NT2/D1 (cell line): ENCODE results near the gene PALD1.

Experiments
- DNase-seq: peaks from one replicate; pipeline ENCODE4 v3.0.0-alpha.2; 2011; ENCODE audit warnings: low read depth, low spot score
- H3K27me3 ChIP-seq: 2 replicates; pipeline ENCODE4 v1.6.0; 2011; ENCODE audit warnings: mild to moderate bottlenecking; ENCODE audit not compliant: insufficient read length, insufficient read depth
- H3K36me3 ChIP-seq: 2 replicates; pipeline ENCODE4 v1.6.1; 2011; ENCODE audit warnings: mild to moderate bottlenecking, low read length, mixed read lengths; ENCODE audit not compliant: insufficient read depth, insufficient read length
- H3K4me1 ChIP-seq: 2 replicates; pipeline ENCODE4 v1.5.1; 2011; ENCODE audit not compliant: insufficient read depth, insufficient read length
- H3K4me3 ChIP-seq: 2 replicates; pipeline ENCODE4 v1.5.1; 2011; ENCODE audit warnings: low read depth; ENCODE audit not compliant: insufficient read length
- H3K9ac ChIP-seq: 2 replicates; pipeline ENCODE4 v1.6.0; 2011; ENCODE audit warnings: low read depth; ENCODE audit not compliant: insufficient read length
- H3K9me3 ChIP-seq: 2 replicates; pipeline ENCODE4 v1.5.1; 2011; ENCODE audit warnings: mild to moderate bottlenecking, low read length; ENCODE audit not compliant: insufficient read depth
- SUZ12 ChIP-seq: IDR thresholded peaks from 2 replicates; pipeline ENCODE4 v1.6.1; 2011; ENCODE audit not compliant: insufficient read length, insufficient read depth; ENCODE audit errors: extremely low read depth
- YY1 ChIP-seq: IDR thresholded peaks from 2 replicates; pipeline ENCODE4 v1.6.1; 2011; ENCODE audit not compliant: insufficient read length, insufficient read depth
- ZNF274 ChIP-seq: IDR thresholded peaks from 2 replicates; pipeline ENCODE4 v1.6.1; 2011; ENCODE audit warnings: mild to moderate bottlenecking, low read depth, low read length

The PALD1 gene

DNA sequence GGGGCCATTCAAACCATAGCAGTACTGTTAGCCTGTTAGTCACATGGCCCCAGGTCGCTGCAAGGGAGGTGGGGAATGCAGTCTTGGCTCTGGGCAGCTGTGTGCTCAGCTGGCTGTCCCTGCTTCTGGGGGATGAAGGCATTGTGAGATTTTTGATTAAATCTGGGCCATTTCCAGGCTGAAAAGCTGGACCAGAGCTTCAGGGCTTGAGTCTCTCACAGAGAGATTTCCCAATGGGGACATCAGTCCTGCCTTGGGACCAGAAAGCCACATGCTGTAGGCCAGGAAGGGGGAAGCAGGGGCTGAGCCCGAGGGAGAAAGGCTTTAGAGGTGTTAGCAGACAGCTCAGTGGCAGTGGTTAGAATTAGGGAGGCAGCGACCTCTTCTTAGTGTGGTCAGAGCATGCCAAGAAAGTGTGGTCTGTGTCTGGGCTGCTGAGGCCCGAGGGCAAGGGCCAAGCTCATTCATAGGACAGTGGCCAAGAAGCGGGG is 33.6 kb downstream of the PALD1 start:
- no peaks in the 10 kb centered on the region for H3K9me3 ChIP-seq
- peaks cover 6% of the 10 kb centered on the region for H3K4me1 ChIP-seq
- no peak overlapping the region for H3K4me3 ChIP-seq
- DNase-seq = no peak
- peaks cover 2% of the 10 kb centered on the region for H3K36me3 ChIP-seq
- H3K9ac ChIP-seq = peak overlapping the region; percentile 16
- TF ChIP-seq ZNF274 = no peak
- no peak for TF ChIP-seq SUZ12
- no peak for TF ChIP-seq YY1
- H3K27me3 ChIP-seq = no peaks in the 10 kb centered on the region

DNA sequence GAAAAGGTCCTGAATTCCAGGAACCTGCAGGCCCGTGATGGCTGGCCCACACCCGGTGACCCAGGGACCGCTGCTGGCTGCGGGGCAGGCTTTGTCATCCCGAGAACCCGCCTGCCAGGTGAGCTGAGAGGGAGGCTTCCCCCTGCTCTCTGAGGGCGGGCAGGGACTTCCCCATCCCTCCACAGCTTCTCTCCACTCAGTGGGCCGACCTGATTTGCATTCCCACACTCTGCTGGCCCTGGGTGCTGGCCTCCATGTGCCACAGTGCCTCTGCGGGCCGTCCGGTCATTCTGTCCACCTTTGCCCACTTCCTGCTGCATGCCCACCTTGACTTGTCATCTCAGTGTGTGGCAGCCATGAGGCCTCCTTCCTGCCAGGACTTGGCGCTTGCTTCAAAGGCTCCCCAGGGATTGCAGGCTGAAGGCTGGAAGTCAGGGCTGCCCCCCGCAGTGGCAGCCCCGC is 35.3 kb downstream of the PALD1 start:
- Histone ChIP-seq H3K4me1 (peaks cover 8% of the 10 kb centered on the region), H3K36me3 (peaks cover 2% of the 10 kb centered on the region), H3K9ac (no peak overlapping the region), H3K27me3 (no peaks in the 10 kb centered on the region), H3K9me3 (no peaks in the 10 kb centered on the region), H3K4me3 (no peak overlapping the region)
- TF ChIP-seq ZNF274 = no peak
- TF ChIP-seq SUZ12 = no peak
- TF ChIP-seq YY1 = no peak
- DNase-seq = no peak

DNA sequence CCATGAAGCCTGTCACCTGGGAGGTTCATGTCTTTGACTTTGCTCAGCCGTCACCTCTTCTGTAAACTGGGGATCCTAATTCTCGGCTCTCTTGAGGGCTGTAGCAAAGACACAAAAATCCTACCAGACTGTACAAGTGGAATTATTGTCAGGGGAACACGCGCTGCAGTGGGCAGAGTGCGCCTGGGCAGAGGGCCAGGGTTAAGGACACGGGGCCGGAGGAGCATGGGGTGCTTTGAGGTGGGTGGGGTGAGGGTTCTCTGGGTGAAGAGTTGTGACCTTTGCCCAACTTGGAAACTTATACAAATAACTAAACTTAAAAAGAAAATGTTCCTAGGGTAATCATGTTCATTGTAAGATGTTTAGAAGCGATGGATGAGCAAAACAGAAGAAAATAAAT is 36.0 kb downstream of the PALD1 start:
- Histone ChIP-seq H3K27me3 (no peaks in the 10 kb centered on the region), H3K9me3 (no peaks in the 10 kb centered on the region), H3K9ac (no peak overlapping the region), H3K4me1 (peaks cover 8% of the 10 kb centered on the region), H3K36me3 (peaks cover 2% of the 10 kb centered on the region), H3K4me3 (no peak overlapping the region)
- no peak for TF ChIP-seq ZNF274
- no peak for TF ChIP-seq YY1
- TF ChIP-seq SUZ12 = no peak
- DNase-seq = no peak

DNA sequence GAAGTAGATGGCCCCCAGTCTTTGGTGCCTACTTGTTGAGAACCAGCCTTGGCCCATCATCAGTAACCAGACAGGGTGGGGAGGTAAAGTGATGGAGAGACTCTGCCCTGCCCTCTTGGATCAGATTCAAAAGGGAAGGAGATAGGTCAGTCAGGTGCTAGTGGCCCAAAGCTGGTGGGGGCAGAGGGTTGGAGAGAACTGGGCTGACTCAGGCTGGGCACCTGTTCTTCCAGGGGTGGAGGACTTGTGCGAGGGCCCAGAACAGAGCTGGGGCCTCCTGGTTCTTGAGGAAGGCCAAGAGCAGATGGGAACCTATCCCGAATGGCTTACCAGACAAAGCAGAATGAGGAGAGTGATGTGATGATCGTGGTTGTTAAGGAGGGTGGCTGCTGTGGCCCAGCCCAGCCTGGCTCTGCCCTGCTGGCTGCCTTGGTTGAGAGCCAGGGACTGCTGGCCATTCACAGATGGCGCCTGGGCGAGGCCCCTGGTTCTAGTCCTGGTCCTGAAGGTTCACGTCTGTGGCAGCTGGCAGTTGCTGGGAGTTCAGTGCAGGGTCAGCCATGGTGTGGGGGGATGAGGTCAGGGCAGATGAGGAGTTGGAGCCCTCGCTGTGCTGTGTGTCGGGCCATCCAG is 36.6 kb downstream of the PALD1 start:
- Histone ChIP-seq H3K9ac (no peak overlapping the region), H3K9me3 (no peaks in the 10 kb centered on the region), H3K4me1 (peaks cover 7% of the 10 kb centered on the region), H3K27me3 (no peaks in the 10 kb centered on the region), H3K36me3 (peaks cover 2% of the 10 kb centered on the region), H3K4me3 (no peak overlapping the region)
- TF ChIP-seq ZNF274 = no peak
- TF ChIP-seq SUZ12 = no peak
- no peak for TF ChIP-seq YY1
- DNase-seq = no peak

DNA sequence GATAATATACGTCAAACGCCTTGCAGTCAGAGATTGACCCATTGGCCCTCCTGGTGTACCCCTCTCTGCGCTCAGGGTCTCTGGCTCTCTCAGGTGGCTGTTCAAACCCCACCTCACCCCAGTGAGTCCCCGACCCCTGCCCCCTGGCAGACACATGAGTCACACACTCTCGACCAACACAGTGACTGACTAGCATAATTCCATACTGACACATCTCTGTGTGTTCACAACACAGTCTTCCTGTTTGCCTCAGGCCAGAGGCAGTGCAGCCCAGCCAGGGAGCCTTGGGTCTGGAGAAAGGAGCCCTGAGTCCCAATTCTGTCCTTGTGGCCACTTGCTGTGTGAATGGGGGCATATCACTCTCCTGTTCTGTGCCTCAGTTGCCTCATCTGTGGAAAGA is 40.1 kb downstream of the PALD1 start:
- TF ChIP-seq ZNF274 (no peak), SUZ12 (no peak), YY1 (no peak)
- H3K4me3 ChIP-seq = no peak overlapping the region
- no peak overlapping the region for H3K9ac ChIP-seq
- H3K4me1 ChIP-seq = peaks cover 7% of the 10 kb centered on the region
- no peaks in the 10 kb centered on the region for H3K9me3 ChIP-seq
- peaks cover 2% of the 10 kb centered on the region for H3K36me3 ChIP-seq
- DNase-seq = no peak
- H3K27me3 ChIP-seq = no peaks in the 10 kb centered on the region

DNA sequence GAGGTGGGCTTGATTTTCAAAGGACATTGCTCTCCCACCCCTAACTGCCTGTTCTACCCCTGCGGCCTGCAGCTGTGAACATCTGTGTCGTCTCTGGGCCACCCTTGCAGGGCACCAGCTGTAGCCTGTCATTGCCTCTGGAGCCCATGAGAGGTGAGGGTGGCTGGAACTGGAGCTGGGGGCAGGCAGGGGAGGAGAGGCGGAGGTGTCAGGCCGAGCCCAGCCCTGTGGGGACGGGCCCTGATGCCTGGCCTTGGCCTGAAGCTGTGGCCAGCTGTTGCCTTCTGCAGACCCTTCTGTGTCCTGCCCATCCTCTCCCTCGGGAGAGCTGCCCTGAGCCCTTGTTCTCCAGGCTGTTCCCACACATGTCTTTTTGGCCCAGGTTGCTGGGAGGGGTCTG is 44.5 kb downstream of the PALD1 start:
- Histone ChIP-seq H3K27me3 (no peaks in the 10 kb centered on the region), H3K9me3 (no peaks in the 10 kb centered on the region), H3K4me3 (no peak overlapping the region), H3K36me3 (no peaks in the 10 kb centered on the region), H3K9ac (no peak overlapping the region), H3K4me1 (peaks cover 7% of the 10 kb centered on the region)
- no peak for DNase-seq
- TF ChIP-seq ZNF274 (no peak), YY1 (no peak), SUZ12 (no peak)

DNA sequence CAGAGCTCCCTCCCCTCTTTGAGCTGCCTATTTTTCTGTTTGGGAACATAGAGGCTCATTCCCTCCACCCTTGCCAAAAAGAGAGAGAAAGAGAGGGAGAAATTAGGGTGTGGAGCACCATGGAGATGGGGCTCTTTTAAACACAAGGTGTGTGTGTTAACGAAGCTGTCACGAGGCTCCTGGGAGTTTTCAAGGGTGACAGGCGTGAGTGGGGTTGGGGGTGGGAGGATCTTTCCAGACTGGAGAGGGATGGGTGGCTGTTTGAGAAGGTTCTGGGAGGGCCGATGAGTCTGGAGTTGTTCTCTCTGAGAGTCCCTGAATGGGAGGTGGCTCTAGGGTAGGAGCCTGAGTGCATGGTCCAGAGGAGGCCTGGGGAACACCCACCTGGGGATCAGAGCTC is 45.0 kb downstream of the PALD1 start:
- Histone ChIP-seq H3K4me1 (peaks cover 8% of the 10 kb centered on the region), H3K9ac (no peak overlapping the region), H3K9me3 (no peaks in the 10 kb centered on the region), H3K27me3 (no peaks in the 10 kb centered on the region), H3K36me3 (no peaks in the 10 kb centered on the region), H3K4me3 (no peak overlapping the region)
- DNase-seq = no peak
- TF ChIP-seq SUZ12 (no peak), ZNF274 (no peak), YY1 (no peak)

DNA sequence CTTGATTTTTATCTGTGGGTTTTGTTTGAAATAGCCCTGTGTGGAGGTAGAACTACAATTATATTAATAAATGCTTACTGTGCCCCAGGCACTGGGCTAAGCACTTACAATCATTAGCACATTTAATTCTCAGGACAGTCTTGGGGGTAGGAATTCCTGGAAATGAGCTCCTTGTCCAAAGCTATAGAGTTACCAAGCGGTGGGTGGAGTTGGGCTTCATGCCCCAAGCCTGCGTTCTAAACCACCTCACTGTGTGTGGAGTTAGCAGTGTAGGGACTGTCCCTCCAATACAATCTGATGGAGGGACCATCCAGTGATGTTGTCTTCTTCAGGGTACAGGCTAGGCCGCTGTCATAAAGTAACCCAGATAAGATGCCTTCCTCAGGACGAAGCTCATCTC is 49.7 kb downstream of the PALD1 start:
- Histone ChIP-seq H3K9me3 (no peaks in the 10 kb centered on the region), H3K27me3 (no peaks in the 10 kb centered on the region), H3K9ac (no peak overlapping the region), H3K36me3 (peaks cover 18% of the 10 kb centered on the region), H3K4me3 (no peak overlapping the region), H3K4me1 (peaks cover 2% of the 10 kb centered on the region)
- no peak for DNase-seq
- TF ChIP-seq SUZ12 = no peak
- TF ChIP-seq ZNF274 = no peak
- no peak for TF ChIP-seq YY1
